H1 (cell line): ENCODE results near the gene OR11A1. TPM values are rescaled to one million over a fixed set of nuclear protein-coding genes. Genes with fewer than 3 reads are reported as not detected.

ENCODE experiments used
- CBX8 ChIP-seq: fragments of 300-800, 300-1000 bp; sonication (generic); IDR thresholded peaks from 2 replicates; pipeline ENCODE4 v1.7.1; 2016; ENCODE audit warnings: low read depth, low read length, borderline replicate concordance
- POLR2AphosphoS5 ChIP-seq: IDR thresholded peaks from 2 replicates; pipeline ENCODE4 v1.6.1; 2011; ENCODE audit warnings: low read depth, low read length
- RFX5 ChIP-seq: IDR thresholded peaks from 2 replicates; pipeline ENCODE4 v1.6.1; 2011; ENCODE audit warnings: low read depth, low read length, improper control_type of control experiment, borderline replicate concordance
- SP2 ChIP-seq: IDR thresholded peaks from 2 replicates; pipeline ENCODE4 v1.6.1; 2012; ENCODE audit warnings: mild to moderate bottlenecking, low read length, inconsistent platforms
- TCF12 ChIP-seq: IDR thresholded peaks from 2 replicates; pipeline ENCODE4 v1.6.1; 2011; ENCODE audit warnings: low read depth, mild to moderate bottlenecking, low read length
- polyA plus RNA-seq, 7 experiments: library from polyadenylated mRNA; depleted of rRNA in 3 of 7; stranded (reverse) in 5 of 7; unstranded in 2 of 7; fragments of >200 nt in 5 of 7; fragments of 200-250 nt in 2 of 7; gene quantifications; 1 replicate in 5 of 7; 2 replicates in 1 of 7; 4 replicates in 1 of 7; pipeline versions ENCODE4 v1.2.1 to v1.2.3, GENCODE V29; 2011 to 2013; ENCODE audit warnings: missing spikeins in 2 of 7, mixed read lengths in 2 of 7
- total RNA-seq: library from RNA; stranded (reverse); fragmentation: NEBNext Ultra II Directional; extraction: Animal tissue kit (Norgen Biotek cat#: 25700); gene quantifications from 2 replicates; pipeline ENCODE4 v1.2.1, GENCODE V29; 2021
- TF ChIP-seq, protein P1 (sequence below): fragments of 300-600 bp; sonication (generic); IDR thresholded peaks from 2 replicates; pipeline ENCODE4 v1.7.1; 2012; ENCODE audit warnings: low read length, moderate library complexity, mild to moderate bottlenecking, inconsistent platforms; ENCODE audit not compliant: insufficient replicate concordance
- TF ChIP-seq, protein P2 (sequence below), 3 experiments: IDR thresholded peaks; 1 replicate in 2 of 3; 2 replicates in 1 of 3; pipeline versions ENCODE4 v1.5.1 to v1.6.1; 2011; ENCODE audit warnings: low read length in 3 of 3, mild to moderate bottlenecking in 3 of 3, inconsistent platforms in 2 of 3, low read depth in 1 of 3, moderate library complexity in 1 of 3; ENCODE audit not compliant: insufficient read depth in 1 of 3; ENCODE audit errors: control extremely low read depth in 1 of 3
- TF ChIP-seq, protein P3 (sequence below): IDR thresholded peaks from 2 replicates; pipeline ENCODE4 v1.6.1; 2012; ENCODE audit warnings: low read length, inconsistent platforms

The OR11A1 gene
- total and polyA plus RNA-seq, 2 of the 8 experiments (the other 6 are each of a cell fraction or from before 2014, with no cell fraction given), result not detected

DNA sequence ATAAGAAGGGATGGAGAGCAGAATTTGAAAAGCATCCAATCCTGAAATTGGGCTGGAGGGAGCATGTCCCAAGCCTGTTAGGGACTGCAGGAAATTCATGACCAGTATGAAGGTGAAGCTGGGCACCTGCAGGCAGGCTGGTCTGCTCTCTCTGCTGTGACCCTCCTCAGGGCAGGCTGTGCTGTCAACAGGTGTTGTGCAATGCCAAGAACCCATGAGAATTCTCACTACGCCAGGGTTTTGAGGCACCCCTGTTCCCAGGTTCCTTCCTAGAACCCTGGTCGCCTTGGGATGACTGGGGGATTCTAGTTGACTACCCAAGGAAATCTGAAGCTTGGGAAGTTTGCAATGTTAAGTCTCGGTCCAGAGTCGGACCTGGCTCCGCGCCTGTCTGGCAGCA, 44.2 kb upstream of the OR11A1 start (continued):
- TF ChIP-seq, protein P1, sequence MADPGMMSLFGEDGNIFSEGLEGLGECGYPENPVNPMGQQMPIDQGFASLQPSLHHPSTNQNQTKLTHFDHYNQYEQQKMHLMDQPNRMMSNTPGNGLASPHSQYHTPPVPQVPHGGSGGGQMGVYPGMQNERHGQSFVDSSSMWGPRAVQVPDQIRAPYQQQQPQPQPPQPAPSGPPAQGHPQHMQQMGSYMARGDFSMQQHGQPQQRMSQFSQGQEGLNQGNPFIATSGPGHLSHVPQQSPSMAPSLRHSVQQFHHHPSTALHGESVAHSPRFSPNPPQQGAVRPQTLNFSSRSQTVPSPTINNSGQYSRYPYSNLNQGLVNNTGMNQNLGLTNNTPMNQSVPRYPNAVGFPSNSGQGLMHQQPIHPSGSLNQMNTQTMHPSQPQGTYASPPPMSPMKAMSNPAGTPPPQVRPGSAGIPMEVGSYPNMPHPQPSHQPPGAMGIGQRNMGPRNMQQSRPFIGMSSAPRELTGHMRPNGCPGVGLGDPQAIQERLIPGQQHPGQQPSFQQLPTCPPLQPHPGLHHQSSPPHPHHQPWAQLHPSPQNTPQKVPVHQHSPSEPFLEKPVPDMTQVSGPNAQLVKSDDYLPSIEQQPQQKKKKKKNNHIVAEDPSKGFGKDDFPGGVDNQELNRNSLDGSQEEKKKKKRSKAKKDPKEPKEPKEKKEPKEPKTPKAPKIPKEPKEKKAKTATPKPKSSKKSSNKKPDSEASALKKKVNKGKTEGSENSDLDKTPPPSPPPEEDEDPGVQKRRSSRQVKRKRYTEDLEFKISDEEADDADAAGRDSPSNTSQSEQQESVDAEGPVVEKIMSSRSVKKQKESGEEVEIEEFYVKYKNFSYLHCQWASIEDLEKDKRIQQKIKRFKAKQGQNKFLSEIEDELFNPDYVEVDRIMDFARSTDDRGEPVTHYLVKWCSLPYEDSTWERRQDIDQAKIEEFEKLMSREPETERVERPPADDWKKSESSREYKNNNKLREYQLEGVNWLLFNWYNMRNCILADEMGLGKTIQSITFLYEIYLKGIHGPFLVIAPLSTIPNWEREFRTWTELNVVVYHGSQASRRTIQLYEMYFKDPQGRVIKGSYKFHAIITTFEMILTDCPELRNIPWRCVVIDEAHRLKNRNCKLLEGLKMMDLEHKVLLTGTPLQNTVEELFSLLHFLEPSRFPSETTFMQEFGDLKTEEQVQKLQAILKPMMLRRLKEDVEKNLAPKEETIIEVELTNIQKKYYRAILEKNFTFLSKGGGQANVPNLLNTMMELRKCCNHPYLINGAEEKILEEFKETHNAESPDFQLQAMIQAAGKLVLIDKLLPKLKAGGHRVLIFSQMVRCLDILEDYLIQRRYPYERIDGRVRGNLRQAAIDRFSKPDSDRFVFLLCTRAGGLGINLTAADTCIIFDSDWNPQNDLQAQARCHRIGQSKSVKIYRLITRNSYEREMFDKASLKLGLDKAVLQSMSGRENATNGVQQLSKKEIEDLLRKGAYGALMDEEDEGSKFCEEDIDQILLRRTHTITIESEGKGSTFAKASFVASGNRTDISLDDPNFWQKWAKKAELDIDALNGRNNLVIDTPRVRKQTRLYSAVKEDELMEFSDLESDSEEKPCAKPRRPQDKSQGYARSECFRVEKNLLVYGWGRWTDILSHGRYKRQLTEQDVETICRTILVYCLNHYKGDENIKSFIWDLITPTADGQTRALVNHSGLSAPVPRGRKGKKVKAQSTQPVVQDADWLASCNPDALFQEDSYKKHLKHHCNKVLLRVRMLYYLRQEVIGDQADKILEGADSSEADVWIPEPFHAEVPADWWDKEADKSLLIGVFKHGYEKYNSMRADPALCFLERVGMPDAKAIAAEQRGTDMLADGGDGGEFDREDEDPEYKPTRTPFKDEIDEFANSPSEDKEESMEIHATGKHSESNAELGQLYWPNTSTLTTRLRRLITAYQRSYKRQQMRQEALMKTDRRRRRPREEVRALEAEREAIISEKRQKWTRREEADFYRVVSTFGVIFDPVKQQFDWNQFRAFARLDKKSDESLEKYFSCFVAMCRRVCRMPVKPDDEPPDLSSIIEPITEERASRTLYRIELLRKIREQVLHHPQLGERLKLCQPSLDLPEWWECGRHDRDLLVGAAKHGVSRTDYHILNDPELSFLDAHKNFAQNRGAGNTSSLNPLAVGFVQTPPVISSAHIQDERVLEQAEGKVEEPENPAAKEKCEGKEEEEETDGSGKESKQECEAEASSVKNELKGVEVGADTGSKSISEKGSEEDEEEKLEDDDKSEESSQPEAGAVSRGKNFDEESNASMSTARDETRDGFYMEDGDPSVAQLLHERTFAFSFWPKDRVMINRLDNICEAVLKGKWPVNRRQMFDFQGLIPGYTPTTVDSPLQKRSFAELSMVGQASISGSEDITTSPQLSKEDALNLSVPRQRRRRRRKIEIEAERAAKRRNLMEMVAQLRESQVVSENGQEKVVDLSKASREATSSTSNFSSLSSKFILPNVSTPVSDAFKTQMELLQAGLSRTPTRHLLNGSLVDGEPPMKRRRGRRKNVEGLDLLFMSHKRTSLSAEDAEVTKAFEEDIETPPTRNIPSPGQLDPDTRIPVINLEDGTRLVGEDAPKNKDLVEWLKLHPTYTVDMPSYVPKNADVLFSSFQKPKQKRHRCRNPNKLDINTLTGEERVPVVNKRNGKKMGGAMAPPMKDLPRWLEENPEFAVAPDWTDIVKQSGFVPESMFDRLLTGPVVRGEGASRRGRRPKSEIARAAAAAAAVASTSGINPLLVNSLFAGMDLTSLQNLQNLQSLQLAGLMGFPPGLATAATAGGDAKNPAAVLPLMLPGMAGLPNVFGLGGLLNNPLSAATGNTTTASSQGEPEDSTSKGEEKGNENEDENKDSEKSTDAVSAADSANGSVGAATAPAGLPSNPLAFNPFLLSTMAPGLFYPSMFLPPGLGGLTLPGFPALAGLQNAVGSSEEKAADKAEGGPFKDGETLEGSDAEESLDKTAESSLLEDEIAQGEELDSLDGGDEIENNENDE, result no peak
- TF ChIP-seq RFX5 (no peak), POLR2AphosphoS5 (no peak), TCF12 (no peak), SP2 (no peak), CBX8 (no peak)
- TF ChIP-seq, protein P2, sequence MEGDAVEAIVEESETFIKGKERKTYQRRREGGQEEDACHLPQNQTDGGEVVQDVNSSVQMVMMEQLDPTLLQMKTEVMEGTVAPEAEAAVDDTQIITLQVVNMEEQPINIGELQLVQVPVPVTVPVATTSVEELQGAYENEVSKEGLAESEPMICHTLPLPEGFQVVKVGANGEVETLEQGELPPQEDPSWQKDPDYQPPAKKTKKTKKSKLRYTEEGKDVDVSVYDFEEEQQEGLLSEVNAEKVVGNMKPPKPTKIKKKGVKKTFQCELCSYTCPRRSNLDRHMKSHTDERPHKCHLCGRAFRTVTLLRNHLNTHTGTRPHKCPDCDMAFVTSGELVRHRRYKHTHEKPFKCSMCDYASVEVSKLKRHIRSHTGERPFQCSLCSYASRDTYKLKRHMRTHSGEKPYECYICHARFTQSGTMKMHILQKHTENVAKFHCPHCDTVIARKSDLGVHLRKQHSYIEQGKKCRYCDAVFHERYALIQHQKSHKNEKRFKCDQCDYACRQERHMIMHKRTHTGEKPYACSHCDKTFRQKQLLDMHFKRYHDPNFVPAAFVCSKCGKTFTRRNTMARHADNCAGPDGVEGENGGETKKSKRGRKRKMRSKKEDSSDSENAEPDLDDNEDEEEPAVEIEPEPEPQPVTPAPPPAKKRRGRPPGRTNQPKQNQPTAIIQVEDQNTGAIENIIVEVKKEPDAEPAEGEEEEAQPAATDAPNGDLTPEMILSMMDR (IDR thresholded peaks at IDR 0.05; ENCODE audit: control extremely low read depth in 1 of 3, insufficient read depth in 1 of 3, low read depth in 1 of 3, low read length in 3 of 3), result no peak
- TF ChIP-seq, protein P3, sequence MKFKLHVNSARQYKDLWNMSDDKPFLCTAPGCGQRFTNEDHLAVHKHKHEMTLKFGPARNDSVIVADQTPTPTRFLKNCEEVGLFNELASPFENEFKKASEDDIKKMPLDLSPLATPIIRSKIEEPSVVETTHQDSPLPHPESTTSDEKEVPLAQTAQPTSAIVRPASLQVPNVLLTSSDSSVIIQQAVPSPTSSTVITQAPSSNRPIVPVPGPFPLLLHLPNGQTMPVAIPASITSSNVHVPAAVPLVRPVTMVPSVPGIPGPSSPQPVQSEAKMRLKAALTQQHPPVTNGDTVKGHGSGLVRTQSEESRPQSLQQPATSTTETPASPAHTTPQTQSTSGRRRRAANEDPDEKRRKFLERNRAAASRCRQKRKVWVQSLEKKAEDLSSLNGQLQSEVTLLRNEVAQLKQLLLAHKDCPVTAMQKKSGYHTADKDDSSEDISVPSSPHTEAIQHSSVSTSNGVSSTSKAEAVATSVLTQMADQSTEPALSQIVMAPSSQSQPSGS, result no peak
